Body of pancreas (tissue), 4 donors: ENCODE measurements around the gene LRRN1. TPM values are rescaled to one million over a fixed set of nuclear protein-coding genes. Genes with fewer than 3 reads are reported as not detected.

ENCODE experiments used
- ATAC-seq: fragments of 150-250 bp; one replicate; pipeline ENCODE4 v1.9.1; 2016
- DNase-seq, 4 donors: peaks; one replicate each; pipeline ENCODE4 v3.0.0-alpha.2; 2019
- H3K27ac ChIP-seq, 4 donors: fragments of 200-600 bp; sonication (generic); 1 replicate in 3 of 4; 2 replicates in 1 of 4; pipeline versions ENCODE4 v1.5.1 to v1.6.1; 2016 to 2019; ENCODE audit warnings: mild to moderate bottlenecking in 1 of 4, mixed read lengths in 1 of 4, moderate library complexity in 1 of 4
- H3K27me3 ChIP-seq, 2 donors: fragments of 200-600 bp; sonication (generic); one replicate each; pipeline ENCODE4 v1.6.0; 2016; ENCODE audit warnings: mild to moderate bottlenecking in 1 of 2
- H3K36me3 ChIP-seq, 2 donors: fragments of 200-600 bp; sonication (generic); replicated peaks in 1 of 2; 2 replicates each; pipeline ENCODE4 v1.5.1; 2016; ENCODE audit warnings: low read depth in 2 of 2; ENCODE audit not compliant: insufficient read depth in 1 of 2
- H3K4me1 ChIP-seq: fragments of 200-600 bp; sonication (generic); one replicate; pipeline ENCODE4 v1.6.0; 2016
- H3K4me3 ChIP-seq, 2 donors: fragments of 200-600 bp; sonication (generic); 1 replicate in 1 of 2; 2 replicates in 1 of 2; pipeline ENCODE4 v1.5.1; 2016 to 2019
- H3K9me3 ChIP-seq, 3 donors: fragments of 200-600 bp; sonication (generic); 1 replicate in 2 of 3; 2 replicates in 1 of 3; pipeline ENCODE4 v1.5.1; 2016
- CTCF ChIP-seq, 7 experiments: fragments of 450-650 bp in 4 of 7; fragments of 200-600 bp in 3 of 7; sonication (generic) in 3 of 7; IDR thresholded peaks; one replicate each; pipeline ENCODE4 v1.5.1; 2016 to 2019; ENCODE audit warnings: antibody characterized with exemption in 7 of 7
- POLR2A ChIP-seq, 3 donors: fragments of 450-650 bp; IDR thresholded peaks; one replicate each; pipeline ENCODE4 v1.6.1; 2016; ENCODE audit warnings: antibody characterized with exemption in 3 of 3, mild to moderate bottlenecking in 2 of 3
- WGBS, 2 donors: methylation state at CpG; one replicate each; pipeline ENCODE4 v1.1.5; 2017; 5-methylcytosine and 5-hydroxymethylcytosine counted together
- intact Hi-C: fragments of 100-400 bp; cut with DNase I; formaldehyde crosslinking; loops from one replicate; pipeline ENCODE4 v1.15.1; 2023
- total RNA-seq, 2 donors: library from RNA; depleted of rRNA; stranded (reverse); fragments of >200 nt; gene quantifications; one replicate each; pipeline ENCODE4 v1.1.0, GENCODE V29; 2016

The LRRN1 gene
- total RNA-seq, 2 donors from 2014 or later: 1.6 to 7.5 TPM

DNA sequence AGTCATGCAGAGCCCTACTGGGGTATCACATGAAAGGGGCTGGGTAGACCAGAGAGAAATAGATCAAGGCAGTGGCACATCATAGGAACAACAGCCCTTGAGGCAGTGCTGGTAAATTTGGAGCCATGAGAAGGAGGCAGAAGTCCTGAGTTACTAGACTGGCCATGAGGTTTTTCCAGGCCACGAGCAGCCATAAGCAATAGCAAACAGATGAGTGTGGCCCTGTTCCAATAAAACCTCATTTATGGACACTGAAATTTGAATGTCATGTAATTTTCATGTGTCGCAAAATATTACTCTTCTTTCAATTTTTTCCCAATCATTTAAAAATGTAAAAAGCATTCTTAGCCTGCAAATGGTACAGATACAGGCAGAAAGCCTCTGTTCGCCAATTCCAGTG lies 28.1 kb upstream of the LRRN1 start:
- H3K27me3 ChIP-seq: no peaks in the 10 kb centered on the region
- no peak for DNase-seq
- H3K4me1 ChIP-seq: no peaks in the 10 kb centered on the region
- no peak overlapping the region for H3K4me3 ChIP-seq
- H3K36me3 ChIP-seq: no peaks in the 10 kb centered on the region
- intact Hi-C loops: no loop called here
- WGBS, 2 donors: 78 to 83% methylated on average over 3 of the region's 3 CpGs
- ATAC-seq: no peak
- no peak for TF ChIP-seq CTCF (IDR thresholded peaks at IDR 0.05)
- no peak for TF ChIP-seq POLR2A (IDR thresholded peaks at IDR 0.05)
- H3K9me3 ChIP-seq: peaks cover 0 to 6% (median 0%) of the 10 kb centered on the region in 3 donors
- H3K27ac ChIP-seq: no peak overlapping the region

GRCh38 chr3:3771567-3771966 lies 27.7 kb upstream of the LRRN1 start:
- Histone ChIP-seq H3K27me3 (no peaks in the 10 kb centered on the region), H3K4me3 (no peak overlapping the region), H3K9me3 (peaks cover 0 to 6% (median 0%) of the 10 kb centered on the region in 3 donors), H3K4me1 (no peaks in the 10 kb centered on the region), H3K27ac (no peak overlapping the region), H3K36me3 (no peaks in the 10 kb centered on the region)
- no peak for DNase-seq
- ATAC-seq: no peak
- WGBS, 2 donors: 88% methylated on average over 1 of the region's 1 CpG
- no peak for TF ChIP-seq POLR2A (IDR thresholded peaks at IDR 0.05)
- no peak for TF ChIP-seq CTCF (IDR thresholded peaks at IDR 0.05)
- intact Hi-C loops: no loop called here

GRCh38 chr3:3772338-3772737 lies 26.9 kb upstream of the LRRN1 start:
- ATAC-seq: no peak
- WGBS, 2 donors: 91 to 93% methylated on average over 1 of the region's 1 CpG

DNA sequence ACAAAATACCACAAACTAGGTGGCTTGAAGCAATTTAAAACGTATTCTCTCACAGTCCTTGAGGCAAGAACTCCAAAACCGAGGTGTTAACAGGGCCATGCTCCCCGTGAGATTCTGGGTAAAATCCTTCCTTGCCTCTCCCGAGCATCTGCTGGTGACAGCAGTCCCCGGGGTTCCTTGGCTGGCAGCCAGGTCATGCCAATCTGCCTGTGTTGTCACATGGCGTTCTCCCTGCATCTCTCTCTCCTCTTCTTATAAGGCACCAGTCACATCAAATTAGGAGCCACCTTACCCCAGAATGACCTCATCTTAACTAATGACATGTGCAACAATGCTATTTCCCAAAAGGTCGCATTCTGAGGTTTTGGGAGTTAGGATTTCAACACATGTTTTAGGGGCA lies 26.3 kb upstream of the LRRN1 start:
- Histone ChIP-seq H3K36me3 (no peaks in the 10 kb centered on the region), H3K9me3 (peaks cover 0 to 6% (median 0%) of the 10 kb centered on the region in 3 donors), H3K27me3 (no peaks in the 10 kb centered on the region), H3K27ac (no peak overlapping the region), H3K4me3 (no peak overlapping the region), H3K4me1 (no peaks in the 10 kb centered on the region)
- WGBS, 2 donors: 58 to 60% methylated on average over 7 of the region's 7 CpGs
- ATAC-seq: no peak
- peak in 2 of 4 donors; percentile 9 to 14 for DNase-seq
- TF ChIP-seq CTCF (IDR thresholded peaks at IDR 0.05) (no peak), POLR2A (IDR thresholded peaks at IDR 0.05) (no peak)
- intact Hi-C loops: no loop called here

More at GRCh38 chr3:3772338-3772737, 26.9 kb upstream of the LRRN1 start:
- H3K4me3 ChIP-seq: no peak overlapping the region
- DNase-seq: no peak
- intact Hi-C loops: no loop called here
- H3K36me3 ChIP-seq: no peaks in the 10 kb centered on the region
- no peaks in the 10 kb centered on the region for H3K4me1 ChIP-seq
- TF ChIP-seq POLR2A (IDR thresholded peaks at IDR 0.05) (no peak), CTCF (IDR thresholded peaks at IDR 0.05) (no peak)
- H3K27me3 ChIP-seq: no peaks in the 10 kb centered on the region
- H3K27ac ChIP-seq: no peak overlapping the region
- H3K9me3 ChIP-seq: peaks cover 0 to 6% (median 0%) of the 10 kb centered on the region in 3 donors

GRCh38 chr3:3776607-3777006 lies 22.6 kb upstream of the LRRN1 start:
- TF ChIP-seq POLR2A (IDR thresholded peaks at IDR 0.05) (no peak), CTCF (IDR thresholded peaks at IDR 0.05) (no peak)
- Histone ChIP-seq H3K4me1 (no peaks in the 10 kb centered on the region), H3K36me3 (no peaks in the 10 kb centered on the region), H3K9me3 (peaks cover 0 to 6% (median 0%) of the 10 kb centered on the region in 3 donors), H3K27ac (no peak overlapping the region), H3K4me3 (no peak overlapping the region), H3K27me3 (no peaks in the 10 kb centered on the region)
- intact Hi-C loops: no loop called here
- DNase-seq (no peak), ATAC-seq (no peak)
- WGBS, 2 donors: 84 to 98% methylated on average over 4 of the region's 4 CpGs
